Measurements from ENCODE around the gene LCN12. TPM values are rescaled to one million over a fixed set of nuclear protein-coding genes. Genes with fewer than 3 reads are reported as not detected.
A peak's percentile ranks its signal among the peaks of the same experiment; 100 is the strongest.

The LCN12 gene
- total RNA-seq, 8 experiments from 2014 or later: 0.38 to 4.3 (median 1.2) TPM

DNA sequence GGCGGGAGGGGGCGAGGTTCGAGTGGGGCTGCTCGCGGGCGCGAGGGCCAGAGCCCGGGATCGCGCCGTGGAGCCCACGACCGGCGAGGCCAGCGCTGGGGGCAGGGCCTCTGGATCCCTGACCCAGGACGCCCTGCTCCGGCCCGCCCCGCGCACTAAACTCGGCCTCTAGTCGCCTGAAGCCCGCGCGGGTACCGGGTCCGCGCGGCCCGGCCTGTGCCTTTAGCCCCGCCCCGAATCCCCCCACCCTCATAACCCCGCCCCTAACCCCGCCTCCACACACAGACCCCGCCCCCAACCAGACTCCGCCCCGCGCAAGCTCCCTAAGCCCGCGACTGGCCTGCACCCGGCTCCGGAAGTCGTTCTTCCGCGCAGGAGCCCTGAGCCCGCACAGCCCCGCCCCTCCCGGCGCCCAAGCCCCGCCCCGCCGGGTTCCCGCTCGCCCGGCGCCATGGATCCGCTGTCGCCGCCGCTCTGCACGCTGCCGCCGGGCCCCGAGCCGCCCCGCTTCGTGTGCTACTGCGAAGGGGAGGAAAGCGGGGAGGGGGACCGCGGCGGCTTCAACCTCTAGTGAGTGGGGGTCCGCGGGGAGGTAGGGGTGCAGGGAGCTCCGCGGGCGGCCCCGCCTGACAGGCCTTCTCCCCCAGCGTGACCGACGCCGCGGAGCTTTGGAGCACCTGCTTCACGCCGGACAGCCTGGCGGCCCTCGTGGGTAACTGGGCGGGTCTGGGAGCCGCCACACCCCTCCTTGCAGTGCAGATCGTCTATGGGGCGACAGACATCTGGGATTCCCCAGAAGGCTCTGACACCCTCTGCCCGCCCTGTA is 40.1 kb downstream of the LCN12 start, which contains the start of gene PAXX:
Gene PAXX (plus strand): TSS at position 430 of the 826 bp plus-strand sequence. CDS start 22 bp downstream, at position 452.
- WGBS, 10 experiments: 0% methylated on average over 3 to 10 of the region's 92 CpGs; no CpG with 5 or more reads in 8 of the 10 experiments
- in situ Hi-C loops (cut with MboI; ENCODE audit: low pct_unique_long_range_greater_than_20kb in 2 of 9, low sequenced_read_pairs in 9 of 9, unreplicated experiment in 9 of 9): no loop called here
- Histone ChIP-seq H3K4me1 (replicated peaks in 1 of 2) (peaks cover 5 to 12% of the 10 kb centered on the region in 2 donors), H3K4me3 (peak within 1 kb of the TSS; percentile 57 to 87 (median 78)), H3K27ac (peak within 1 kb of the TSS; percentile 19 to 61)
- ATAC-seq (replicated peaks in 6 of 8): peak; percentile 76 to 94 (median 90)

- peak overlapping the region; percentile 57 to 87 (median 78) for H3K4me3 ChIP-seq
- H3K27ac ChIP-seq: peak overlapping the region in 1 of 2 donors; percentile 61
- H3K4me1 ChIP-seq (replicated peaks in 1 of 2): peaks cover 5 to 12% of the 10 kb centered on the region in 2 donors
- no peak for ATAC-seq (replicated peaks in 6 of 8)
- in situ Hi-C loops (cut with MboI; ENCODE audit: low pct_unique_long_range_greater_than_20kb in 2 of 9, low sequenced_read_pairs in 9 of 9, unreplicated experiment in 9 of 9): no loop called here
- WGBS, 10 experiments: 0 to 8% (median 0%) methylated on average over 1 to 5 of the region's 18 CpGs; no CpG with 5 or more reads in 7 of the 10 experiments
Measured at GRCh38 chr9:136992819-136993369, 40.8 kb downstream of the LCN12 start.

DNA sequence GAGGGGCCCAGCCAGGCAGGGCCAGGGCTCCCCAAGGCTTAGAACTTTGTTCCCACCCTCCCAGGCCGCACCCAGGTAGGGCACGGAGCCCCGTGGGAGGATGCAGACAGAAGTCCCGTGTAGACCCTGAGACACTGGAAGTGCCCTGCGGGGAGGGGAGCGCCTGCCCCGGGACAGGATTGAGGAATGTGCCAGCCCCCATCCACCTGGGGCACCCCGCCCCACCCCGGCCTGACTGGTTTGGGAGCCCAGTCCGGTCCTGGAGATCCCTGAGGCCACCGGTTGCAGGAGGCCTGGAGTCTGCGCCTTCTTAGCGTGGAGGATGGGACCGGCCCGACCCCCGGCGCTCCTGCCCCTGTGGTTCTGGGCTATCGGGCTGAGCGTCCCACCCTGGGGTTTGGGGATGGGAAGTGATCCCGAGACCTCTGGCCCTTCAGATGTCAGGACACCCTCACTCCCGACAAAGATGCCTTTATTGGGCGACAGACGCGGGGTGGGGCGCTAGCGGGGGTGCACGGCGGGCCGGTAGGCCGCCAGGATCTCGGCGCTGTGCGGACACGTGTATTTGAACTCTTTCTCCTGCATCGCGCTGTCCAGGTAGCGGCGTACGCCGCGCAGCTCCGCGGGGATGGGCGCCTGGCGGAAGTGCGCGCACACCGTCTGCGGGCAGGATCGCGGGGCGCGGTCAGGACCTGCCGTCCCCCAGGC is 42.3 kb downstream of the LCN12 start:
- peaks cover 5 to 12% of the 10 kb centered on the region in 2 donors for H3K4me1 ChIP-seq (replicated peaks in 1 of 2)
- no peak overlapping the region for H3K4me3 ChIP-seq
- no peak overlapping the region for H3K27ac ChIP-seq
- in situ Hi-C loops (cut with MboI; ENCODE audit: low pct_unique_long_range_greater_than_20kb in 2 of 9, low sequenced_read_pairs in 9 of 9, unreplicated experiment in 9 of 9): no loop called here
- WGBS, 10 experiments: no CpG with 5 or more reads among the region's 54 CpGs
- no peak for ATAC-seq (replicated peaks in 6 of 8)

DNA sequence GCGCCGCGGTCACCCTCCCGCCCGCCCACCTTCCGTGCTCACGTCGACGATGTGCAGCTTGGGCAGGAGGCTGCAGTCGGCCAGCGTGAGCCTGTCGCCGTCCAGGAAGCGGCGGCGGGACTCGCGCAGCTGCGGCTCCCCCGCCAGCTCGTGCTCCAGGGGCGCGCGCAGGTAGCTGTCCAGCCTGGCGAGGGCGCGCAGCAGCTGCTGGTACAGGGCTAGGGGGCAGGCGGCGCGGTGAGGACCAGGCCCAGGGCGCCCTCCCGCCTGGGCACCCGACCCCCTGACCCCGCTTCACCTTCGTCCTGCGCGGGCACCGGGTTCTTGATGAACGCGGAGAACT is 42.8 kb downstream of the LCN12 start:
- no CpG with 5 or more reads among the region's 40 CpGs for WGBS, 10 experiments
- no peak for ATAC-seq (replicated peaks in 6 of 8)
- Histone ChIP-seq H3K27ac (no peak overlapping the region), H3K4me3 (no peak overlapping the region), H3K4me1 (replicated peaks in 1 of 2) (peaks cover 5 to 12% of the 10 kb centered on the region in 2 donors)
- in situ Hi-C loops (cut with MboI; ENCODE audit: low pct_unique_long_range_greater_than_20kb in 2 of 9, low sequenced_read_pairs in 9 of 9, unreplicated experiment in 9 of 9): no loop called here

DNA sequence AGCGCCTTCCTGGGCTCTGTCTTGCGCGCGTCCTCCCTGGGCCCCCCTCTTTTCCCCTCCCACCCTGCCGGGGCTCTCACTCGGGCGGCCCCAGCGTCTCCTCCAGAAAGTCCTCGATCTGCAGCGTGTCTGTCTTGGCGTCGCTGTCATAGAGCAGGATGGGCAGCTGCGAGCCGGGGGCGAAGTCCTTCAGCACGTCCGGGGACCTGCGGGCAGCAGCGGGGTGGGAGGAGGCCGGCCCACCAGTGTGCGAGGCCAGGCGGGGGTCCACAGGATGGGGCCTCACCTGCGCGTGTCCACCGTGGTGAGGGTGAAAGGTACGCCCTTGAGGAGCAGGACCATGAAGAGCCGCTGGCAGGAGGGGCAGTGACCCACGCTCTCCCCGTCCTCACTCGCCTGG is 43.3 kb downstream of the LCN12 start:
- no CpG with 5 or more reads among the region's 30 CpGs for WGBS, 10 experiments
- Histone ChIP-seq H3K27ac (no peak overlapping the region), H3K4me3 (no peak overlapping the region), H3K4me1 (replicated peaks in 1 of 2) (peaks cover 5 to 12% of the 10 kb centered on the region in 2 donors)
- ATAC-seq (replicated peaks in 6 of 8): no peak
- in situ Hi-C loops (cut with MboI; ENCODE audit: low pct_unique_long_range_greater_than_20kb in 2 of 9, low sequenced_read_pairs in 9 of 9, unreplicated experiment in 9 of 9): no loop called here

GRCh38 chr9:136995772-136996311 is 43.8 kb downstream of the LCN12 start:
- no peak overlapping the region for H3K4me3 ChIP-seq
- no CpG with 5 or more reads among the region's 12 CpGs for WGBS, 10 experiments
- in situ Hi-C loops (cut with MboI; ENCODE audit: low pct_unique_long_range_greater_than_20kb in 2 of 9, low sequenced_read_pairs in 9 of 9, unreplicated experiment in 9 of 9): no loop called here
- no peak overlapping the region for H3K27ac ChIP-seq
- H3K4me1 ChIP-seq (replicated peaks in 1 of 2): peaks cover 5 to 12% of the 10 kb centered on the region in 2 donors
- peak in 2 of 8 experiments; percentile 3 to 5 for ATAC-seq (replicated peaks in 6 of 8)

GRCh38 chr9:136996361-136997292 is 44.6 kb downstream of the LCN12 start, which contains the start of gene CLIC3:
Gene CLIC3 (minus strand): TSS chr9:136996568. CDS start chr9:136996543, 25 bp downstream.
- Histone ChIP-seq H3K4me1 (replicated peaks in 1 of 2) (peaks cover 5 to 12% of the 10 kb centered on the region in 2 donors), H3K4me3 (no peak within 1 kb of the TSS), H3K27ac (no peak within 1 kb of the TSS)
- 100% methylated on average over 1 of the region's 35 CpGs; no CpG with 5 or more reads in 9 of the 10 experiments for WGBS, 10 experiments
- in situ Hi-C loops (cut with MboI; ENCODE audit: low pct_unique_long_range_greater_than_20kb in 2 of 9, low sequenced_read_pairs in 9 of 9, unreplicated experiment in 9 of 9): no loop called here
- peak in 3 of 8 experiments; percentile 7 to 20 (median 12) for ATAC-seq (replicated peaks in 6 of 8)

- in situ Hi-C loops (cut with MboI; ENCODE audit: low pct_unique_long_range_greater_than_20kb in 2 of 9, low sequenced_read_pairs in 9 of 9, unreplicated experiment in 9 of 9): no loop called here
- WGBS, 10 experiments: 70 to 95% (median 80%) methylated on average over 1 to 5 of the region's 10 CpGs; no CpG with 5 or more reads in 5 of the 10 experiments
- ATAC-seq (replicated peaks in 6 of 8): no peak
Measured at GRCh38 chr9:136997371-136997770, 45.3 kb downstream of the LCN12 start.

GRCh38 chr9:136997830-136998234 is 45.8 kb downstream of the LCN12 start:
- no peak for ATAC-seq (replicated peaks in 6 of 8)
- WGBS, 10 experiments: 59 to 100% (median 89%) methylated on average over 1 to 5 of the region's 18 CpGs; no CpG with 5 or more reads in 5 of the 10 experiments
- Histone ChIP-seq H3K27ac (no peak overlapping the region), H3K4me3 (no peak overlapping the region), H3K4me1 (replicated peaks in 1 of 2) (peaks cover 5 to 12% of the 10 kb centered on the region in 2 donors)
- in situ Hi-C loops (cut with MboI; ENCODE audit: low pct_unique_long_range_greater_than_20kb in 2 of 9, low sequenced_read_pairs in 9 of 9, unreplicated experiment in 9 of 9): no loop called here

More at GRCh38 chr9:136997371-136997770, 45.3 kb downstream of the LCN12 start:
- Histone ChIP-seq H3K4me1 (replicated peaks in 1 of 2) (peaks cover 5 to 12% of the 10 kb centered on the region in 2 donors), H3K4me3 (no peak overlapping the region), H3K27ac (no peak overlapping the region)

DNA sequence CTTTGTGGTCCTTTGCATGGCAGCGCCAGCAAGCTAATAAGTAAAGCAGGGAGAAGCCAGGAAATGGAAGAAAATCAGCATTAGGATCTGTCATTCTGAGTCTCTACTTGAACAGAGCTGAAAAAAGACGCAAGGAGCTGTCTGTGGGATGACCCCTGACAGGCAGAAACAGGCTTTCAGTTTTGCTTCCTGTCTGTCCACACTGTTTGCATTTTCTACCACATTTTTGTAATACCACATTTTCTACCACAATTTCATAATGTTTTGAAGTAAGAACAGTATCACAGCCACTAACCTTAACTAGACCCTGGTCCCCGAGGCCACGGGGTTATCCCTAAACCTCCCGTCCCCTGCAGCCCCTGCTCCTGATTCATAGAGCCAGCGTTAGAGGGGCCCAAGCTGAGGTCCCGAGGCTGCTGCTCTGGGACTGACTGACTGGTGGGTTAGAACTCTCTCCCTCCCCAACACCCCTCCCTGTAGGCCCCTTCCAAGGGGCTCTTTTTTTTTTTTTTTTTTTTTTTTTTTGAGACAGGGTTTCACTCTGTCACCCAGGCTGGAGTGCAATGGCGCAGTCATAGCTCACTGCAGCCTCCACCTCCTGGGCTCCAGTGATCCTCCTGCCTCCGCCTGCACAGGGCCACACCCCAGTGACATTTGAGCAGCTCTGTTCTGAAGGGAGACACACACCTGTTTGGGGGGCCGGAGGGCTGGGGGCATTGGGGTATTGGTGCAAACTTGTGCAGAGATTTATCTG is 48.3 kb downstream of the LCN12 start:
- no peak for ATAC-seq (replicated peaks in 6 of 8)
- WGBS, 10 experiments: 20 to 100% (median 77%) methylated on average over 1 to 4 of the region's 10 CpGs; no CpG with 5 or more reads in 4 of the 10 experiments
- H3K4me3 ChIP-seq: no peak overlapping the region
- peaks cover 0 to 9% of the 10 kb centered on the region in 2 donors for H3K4me1 ChIP-seq (replicated peaks in 1 of 2)
- no peak overlapping the region for H3K27ac ChIP-seq
- in situ Hi-C loops (cut with MboI; ENCODE audit: low pct_unique_long_range_greater_than_20kb in 2 of 9, low sequenced_read_pairs in 9 of 9, unreplicated experiment in 9 of 9): no loop called here

- 53 to 88% (median 80%) methylated on average over 1 to 10 of the region's 20 CpGs; no CpG with 5 or more reads in 3 of the 10 experiments for WGBS, 10 experiments
- in situ Hi-C loops (cut with MboI; ENCODE audit: low pct_unique_long_range_greater_than_20kb in 2 of 9, low sequenced_read_pairs in 9 of 9, unreplicated experiment in 9 of 9): no loop called here
- no peak for ATAC-seq (replicated peaks in 6 of 8)
- Histone ChIP-seq H3K27ac (no peak overlapping the region), H3K4me1 (replicated peaks in 1 of 2) (no peaks in the 10 kb centered on the region), H3K4me3 (no peak overlapping the region)
Measured at GRCh38 chr9:137001857-137002645, 50.0 kb downstream of the LCN12 start.

Data from motor neuron (in vitro differentiated cells).